ENCODE data around the gene MTA1. TPM values are rescaled to one million over a fixed set of nuclear protein-coding genes. Genes with fewer than 3 reads are reported as not detected.
A peak's percentile ranks its signal among the peaks of the same experiment; 100 is the strongest.

Gene MTA1
- total RNA-seq: 10 to 100 TPM; 27.9 to 28.1 TPM
- 10 to 100 TPM in 1 of 2 donors, 1 to 10 TPM in 1; 3.7 to 14.0 TPM for polyA plus RNA-seq

- Histone ChIP-seq H3K27ac (ENCODE audit: low read depth in 1 of 2, low read length in 2 of 2) (peak within 1 kb of the TSS; percentile 59 to 70), H3K36me3 (ENCODE audit: control insufficient read depth in 4 of 4, insufficient read depth in 3 of 4, low read depth in 1 of 4, low read length in 3 of 4) (no peaks in the 10 kb centered on the region), H3K9me3 (ENCODE audit: control insufficient read depth in 4 of 4, low read length in 3 of 4) (no peaks in the 10 kb centered on the region), H3K4me3 (ENCODE audit: low read depth in 1 of 3, low read length in 3 of 3) (peak within 1 kb of the TSS; percentile 53 to 95 (median 83)), H3K27me3 (ENCODE audit: control insufficient read depth in 4 of 4, insufficient read depth in 4 of 4, low read length in 3 of 4) (no peaks in the 10 kb centered on the region), H3K4me1 (ENCODE audit: control insufficient read depth in 4 of 4, insufficient read depth in 4 of 4, low read length in 3 of 4) (peaks cover 19 to 40% (median 28%) of the 10 kb centered on the region in 4 donors), H3K9ac (ENCODE audit: low read depth in 1 of 2, low read length in 2 of 2) (peak within 1 kb of the TSS; percentile 28 to 68)
- 4% methylated on average over 95 of the region's 96 CpGs for WGBS
- TF ChIP-seq RAD21 (IDR thresholded peaks at IDR 0.05) (no peak), FOXA1 (IDR thresholded peaks at IDR 0.05) (no peak), JUND (IDR thresholded peaks at IDR 0.05) (no peak), REST (IDR thresholded peaks at IDR 0.05) (no peak), TAF1 (conservative IDR thresholded peaks at IDR 0.05) (no peak), HNF4A (conservative IDR thresholded peaks at IDR 0.05) (peak; percentile 33 to 43), SP1 (IDR thresholded peaks at IDR 0.05) (no peak), FOXA2 (IDR thresholded peaks at IDR 0.05) (no peak)
- peak; percentile 51 for DNase-seq (ENCODE audit: low spot score)
Observed at GRCh38 chr14:105419195-105420091, at the start of gene MTA1. Gene MTA1, plus strand, starts transcription at chr14:105419827. Its CDS starts 209 bp downstream, at chr14:105420036.

DNA sequence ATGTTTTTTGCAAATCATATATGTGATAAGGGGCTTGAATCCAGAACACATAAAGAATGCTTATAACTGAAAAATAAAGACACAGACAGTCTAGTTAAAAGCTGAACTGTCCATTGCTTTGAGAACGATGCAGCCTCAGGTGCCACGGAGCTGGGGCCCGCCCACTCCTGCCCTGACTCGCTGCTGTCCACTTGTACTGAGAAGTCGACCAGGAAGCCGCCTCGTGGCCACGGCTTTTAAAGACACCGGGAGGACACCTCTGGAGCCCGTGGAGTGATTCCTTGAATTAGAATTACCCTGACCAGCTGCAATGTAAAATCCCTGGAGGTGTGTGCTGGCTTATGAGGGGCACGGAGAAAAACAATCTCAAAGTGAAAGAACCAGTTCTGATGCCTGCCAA is 45.2 kb upstream of the MTA1 start:
- H3K9ac ChIP-seq (ENCODE audit: low read depth in 1 of 2, low read length in 2 of 2): no peak overlapping the region
- no peaks in the 10 kb centered on the region for H3K4me1 ChIP-seq (ENCODE audit: control insufficient read depth in 4 of 4, insufficient read depth in 4 of 4, low read length in 3 of 4)
- WGBS: 91% methylated on average over 11 of the region's 11 CpGs
- peaks cover 0 to 2% (median 0%) of the 10 kb centered on the region in 4 donors for H3K36me3 ChIP-seq (ENCODE audit: control insufficient read depth in 4 of 4, insufficient read depth in 3 of 4, low read depth in 1 of 4, low read length in 3 of 4)
- no peak overlapping the region for H3K27ac ChIP-seq (ENCODE audit: low read depth in 1 of 2, low read length in 2 of 2)
- no peaks in the 10 kb centered on the region for H3K27me3 ChIP-seq (ENCODE audit: control insufficient read depth in 4 of 4, insufficient read depth in 4 of 4, low read length in 3 of 4)
- DNase-seq (ENCODE audit: low spot score): no peak
- TF ChIP-seq RAD21 (IDR thresholded peaks at IDR 0.05): no peak
- no peak for TF ChIP-seq REST (IDR thresholded peaks at IDR 0.05)
- no peak for TF ChIP-seq FOXA1 (IDR thresholded peaks at IDR 0.05)
- TF ChIP-seq, protein P1, sequence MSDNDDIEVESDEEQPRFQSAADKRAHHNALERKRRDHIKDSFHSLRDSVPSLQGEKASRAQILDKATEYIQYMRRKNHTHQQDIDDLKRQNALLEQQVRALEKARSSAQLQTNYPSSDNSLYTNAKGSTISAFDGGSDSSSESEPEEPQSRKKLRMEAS (IDR thresholded peaks at IDR 0.05): no peak
- TF ChIP-seq HNF4A (conservative IDR thresholded peaks at IDR 0.05): no peak
- TF ChIP-seq SP1 (IDR thresholded peaks at IDR 0.05): no peak
- no peak for TF ChIP-seq NR2F2 (IDR thresholded peaks at IDR 0.05)
- TF ChIP-seq CTCF (IDR thresholded peaks at IDR 0.05; ENCODE audit: low read depth, low read length, missing input control): no peak
- TF ChIP-seq FOXA2 (IDR thresholded peaks at IDR 0.05): no peak
- TF ChIP-seq RXRA (IDR thresholded peaks at IDR 0.05): no peak
- no peak for TF ChIP-seq JUND (IDR thresholded peaks at IDR 0.05)
- no peak for TF ChIP-seq ZBTB33 (IDR thresholded peaks at IDR 0.05)
- TF ChIP-seq, protein P2, sequence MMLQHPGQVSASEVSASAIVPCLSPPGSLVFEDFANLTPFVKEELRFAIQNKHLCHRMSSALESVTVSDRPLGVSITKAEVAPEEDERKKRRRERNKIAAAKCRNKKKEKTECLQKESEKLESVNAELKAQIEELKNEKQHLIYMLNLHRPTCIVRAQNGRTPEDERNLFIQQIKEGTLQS (IDR thresholded peaks at IDR 0.05): no peak
- no peak for TF ChIP-seq YY1 (IDR thresholded peaks at IDR 0.05)
- no peak for TF ChIP-seq HNF4G (IDR thresholded peaks at IDR 0.05)
- TF ChIP-seq GABPA (IDR thresholded peaks at IDR 0.05 in 1 of 2, conservative IDR thresholded peaks at IDR 0.05 in 1 of 2): no peak
- no peak for TF ChIP-seq TAF1 (conservative IDR thresholded peaks at IDR 0.05)
- TF ChIP-seq EGR1 (IDR thresholded peaks at IDR 0.05; ENCODE audit: low read depth in 2 of 2): no peak
- no peak overlapping the region for H3K4me3 ChIP-seq (ENCODE audit: low read depth in 1 of 3, low read length in 3 of 3)
- H3K9me3 ChIP-seq (ENCODE audit: control insufficient read depth in 4 of 4, low read length in 3 of 4): no peaks in the 10 kb centered on the region
